HG02571 (cell line): ENCODE data around the gene MAG.
"Not testable (repeated sequence)": the region's sequence is repeated elsewhere in the genome, so short reads cannot be mapped to it uniquely, and the experiment has no call there.

ENCODE experiments used
- ATAC-seq: cut with Tn5 transposase; IDR thresholded peaks from one replicate; pipeline ENCODE4 v1.9.1; 2021; ENCODE audit warnings: mild to moderate bottlenecking, moderate library complexity; ENCODE audit not compliant: unreplicated experiment

The MAG gene

GRCh38 chr19:35358834-35359233, 66.9 kb downstream of the MAG start:
- not testable (repeated sequence) for ATAC-seq

DNA sequence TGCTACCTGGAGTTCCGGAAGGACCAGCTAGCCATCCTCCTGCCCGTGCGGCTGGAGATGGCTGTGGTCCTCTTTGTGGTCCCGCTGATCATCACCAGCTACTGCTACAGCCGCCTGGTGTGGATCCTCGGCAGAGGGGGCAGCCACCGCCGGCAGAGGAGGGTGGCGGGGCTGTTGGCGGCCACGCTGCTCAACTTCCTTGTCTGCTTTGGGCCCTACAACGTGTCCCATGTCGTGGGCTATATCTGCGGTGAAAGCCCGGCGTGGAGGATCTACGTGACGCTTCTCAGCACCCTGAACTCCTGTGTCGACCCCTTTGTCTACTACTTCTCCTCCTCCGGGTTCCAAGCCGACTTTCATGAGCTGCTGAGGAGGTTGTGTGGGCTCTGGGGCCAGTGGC, 67.4 kb downstream of the MAG start:
- not testable (repeated sequence) for ATAC-seq

DNA sequence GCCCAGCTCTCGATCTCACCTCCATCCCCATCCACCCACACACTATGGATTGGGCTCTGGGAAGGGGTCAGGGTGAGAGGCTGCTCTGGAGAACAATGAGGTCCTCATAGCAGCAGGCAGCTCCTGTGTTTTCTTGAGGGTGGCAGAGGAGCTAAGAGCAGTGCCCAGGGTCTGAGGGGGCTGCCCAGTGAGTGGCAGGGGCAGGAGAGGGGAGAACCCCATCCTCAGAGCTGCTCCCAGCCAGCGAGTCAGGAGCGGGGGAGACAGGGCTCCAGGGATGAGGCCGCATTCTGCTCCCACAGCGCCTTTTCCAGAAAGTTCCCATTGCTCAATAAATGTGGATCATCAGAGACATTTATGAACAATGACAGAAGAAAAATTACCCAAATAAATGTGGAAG, 68.1 kb downstream of the MAG start:
- not testable (repeated sequence) for ATAC-seq

DNA sequence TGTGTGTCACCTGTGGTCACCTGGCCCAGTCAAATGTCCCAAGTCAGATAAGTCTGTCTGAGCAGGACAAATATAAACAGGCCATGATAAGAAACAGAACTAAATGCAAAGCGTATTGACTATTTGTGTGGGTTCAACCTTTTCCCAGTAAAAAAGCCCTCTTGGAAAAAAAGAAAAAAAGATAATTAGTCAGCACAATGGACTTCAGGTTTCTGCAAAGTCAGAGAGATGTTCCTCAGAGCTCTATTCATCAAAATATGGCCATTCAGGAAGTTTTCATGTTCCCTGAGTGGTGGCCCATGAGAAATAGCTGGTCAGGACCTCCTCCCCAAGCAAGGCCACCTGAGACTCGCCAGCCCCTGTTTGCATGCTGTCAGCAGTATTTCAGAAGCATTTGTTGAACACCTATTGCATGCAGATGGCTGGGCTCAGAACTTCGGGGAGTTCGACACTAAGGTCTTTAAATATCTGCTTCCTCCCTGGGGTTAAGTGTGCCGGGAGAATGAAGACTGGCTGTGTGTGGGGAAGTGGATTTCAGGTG, 69.0 kb downstream of the MAG start:
- no peak for ATAC-seq

GRCh38 chr19:35362261-35363000, 70.5 kb downstream of the MAG start:
- ATAC-seq = no peak

- ATAC-seq = no peak
These were observed 71.1 kb downstream of the MAG start for GRCh38 chr19:35363001-35363590.
